BJ (cell line): ENCODE measurements around the gene RGS7. TPM values are rescaled to one million over a fixed set of nuclear protein-coding genes. Genes with fewer than 3 reads are reported as not detected.

ENCODE experiments used
- CTCF ChIA-PET: fragments of 350-600 bp; formaldehyde crosslinking; extraction: SDS; loops from one replicate; lab custom pipeline; 2021; ENCODE audit warnings: antibody characterized with exemption, inconsistent platforms; lab: Yijun Ruan, JAX
- POLR2A ChIA-PET: fragments of 300-600 bp; sonication (Branson Sonifier 250); formaldehyde crosslinking; extraction: SDS; loops from one replicate; lab custom pipeline; 2021; ENCODE audit warnings: antibody characterized with exemption; lab: Charles Lee
- DNase-seq: peaks from one replicate; pipeline ENCODE4 v3.0.0-alpha.2; 2011; ENCODE audit warnings: low read depth
- H3K27me3 ChIP-seq: 2 replicates; pipeline ENCODE4 v1.6.0; 2011; ENCODE audit warnings: low read length; ENCODE audit not compliant: control insufficient read depth, insufficient read depth
- H3K36me3 ChIP-seq: 2 replicates; pipeline ENCODE4 v1.5.1; 2011; ENCODE audit warnings: low read length; ENCODE audit not compliant: control insufficient read depth, insufficient read depth
- H3K4me3 ChIP-seq: 2 replicates; pipeline ENCODE4 v1.5.1; 2011; ENCODE audit warnings: low read depth, mild to moderate bottlenecking, control low read depth, low read length
- polyA plus RNA-seq: library from polyadenylated mRNA; depleted of rRNA; stranded (reverse); fragments of >200 nt; gene quantifications from 2 replicates; pipeline ENCODE4 v1.2.3, GENCODE V29; 2011
- TF ChIP-seq, protein P1 (sequence below): IDR thresholded peaks from 2 replicates; pipeline ENCODE4 v1.5.1; 2011; ENCODE audit warnings: low read depth, mild to moderate bottlenecking, control low read depth, inconsistent platforms, low read length, moderate library complexity; ENCODE audit not compliant: insufficient read depth

RGS7 gene
- polyA plus RNA-seq, 1 experiment, result 0.93 TPM

DNA sequence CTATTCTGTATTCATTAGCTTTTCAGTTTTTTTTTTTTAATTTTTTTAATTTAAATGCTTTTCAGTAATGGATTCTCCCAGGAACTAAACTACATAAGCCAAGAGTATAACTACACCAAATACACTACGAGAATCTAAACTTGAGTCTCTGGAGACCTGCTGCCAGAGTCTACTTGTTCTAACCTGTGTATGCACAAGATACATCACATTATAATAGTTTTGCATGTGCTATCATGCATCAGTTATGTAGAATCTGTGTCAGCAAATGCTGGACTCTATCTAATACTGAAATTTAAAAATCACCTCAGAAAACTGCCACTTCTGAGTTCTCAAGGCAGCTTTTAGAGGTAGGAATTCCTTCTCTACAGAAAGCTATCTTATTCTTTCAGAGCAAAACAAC lies 598.7 kb downstream of the RGS7 start:
- TF ChIP-seq, protein P1, sequence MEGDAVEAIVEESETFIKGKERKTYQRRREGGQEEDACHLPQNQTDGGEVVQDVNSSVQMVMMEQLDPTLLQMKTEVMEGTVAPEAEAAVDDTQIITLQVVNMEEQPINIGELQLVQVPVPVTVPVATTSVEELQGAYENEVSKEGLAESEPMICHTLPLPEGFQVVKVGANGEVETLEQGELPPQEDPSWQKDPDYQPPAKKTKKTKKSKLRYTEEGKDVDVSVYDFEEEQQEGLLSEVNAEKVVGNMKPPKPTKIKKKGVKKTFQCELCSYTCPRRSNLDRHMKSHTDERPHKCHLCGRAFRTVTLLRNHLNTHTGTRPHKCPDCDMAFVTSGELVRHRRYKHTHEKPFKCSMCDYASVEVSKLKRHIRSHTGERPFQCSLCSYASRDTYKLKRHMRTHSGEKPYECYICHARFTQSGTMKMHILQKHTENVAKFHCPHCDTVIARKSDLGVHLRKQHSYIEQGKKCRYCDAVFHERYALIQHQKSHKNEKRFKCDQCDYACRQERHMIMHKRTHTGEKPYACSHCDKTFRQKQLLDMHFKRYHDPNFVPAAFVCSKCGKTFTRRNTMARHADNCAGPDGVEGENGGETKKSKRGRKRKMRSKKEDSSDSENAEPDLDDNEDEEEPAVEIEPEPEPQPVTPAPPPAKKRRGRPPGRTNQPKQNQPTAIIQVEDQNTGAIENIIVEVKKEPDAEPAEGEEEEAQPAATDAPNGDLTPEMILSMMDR, result no peak
- DNase-seq, result no peak
- Histone ChIP-seq H3K4me3 (no peak overlapping the region), H3K36me3 (no peaks in the 10 kb centered on the region), H3K27me3 (no peaks in the 10 kb centered on the region)
- POLR2A ChIA-PET, result no interaction called here
- CTCF ChIA-PET, result no interaction called here

DNA sequence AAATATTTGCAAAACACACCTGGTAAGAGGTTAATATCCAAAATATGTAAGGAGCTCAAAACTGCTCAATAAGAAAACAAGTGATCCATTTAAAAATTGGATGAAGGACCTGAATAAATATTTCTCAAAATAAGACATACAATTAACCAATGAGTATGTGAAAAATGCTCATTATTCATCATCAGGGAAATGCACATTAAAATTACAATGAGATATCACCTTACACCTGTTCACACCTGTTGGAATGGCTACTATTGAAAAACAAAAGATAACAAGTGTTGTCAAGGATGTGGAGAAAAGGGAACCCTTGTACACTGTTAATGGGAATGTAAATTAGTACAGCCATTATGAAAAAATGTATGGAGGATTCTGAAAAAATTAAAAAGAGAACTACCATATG lies 609.1 kb downstream of the RGS7 start:
- Histone ChIP-seq H3K4me3 (no peak overlapping the region), H3K27me3 (no peaks in the 10 kb centered on the region), H3K36me3 (no peaks in the 10 kb centered on the region)
- TF ChIP-seq, protein P1, result no peak
- CTCF ChIA-PET, result no interaction called here
- no peak for DNase-seq
- POLR2A ChIA-PET, result no interaction called here

DNA sequence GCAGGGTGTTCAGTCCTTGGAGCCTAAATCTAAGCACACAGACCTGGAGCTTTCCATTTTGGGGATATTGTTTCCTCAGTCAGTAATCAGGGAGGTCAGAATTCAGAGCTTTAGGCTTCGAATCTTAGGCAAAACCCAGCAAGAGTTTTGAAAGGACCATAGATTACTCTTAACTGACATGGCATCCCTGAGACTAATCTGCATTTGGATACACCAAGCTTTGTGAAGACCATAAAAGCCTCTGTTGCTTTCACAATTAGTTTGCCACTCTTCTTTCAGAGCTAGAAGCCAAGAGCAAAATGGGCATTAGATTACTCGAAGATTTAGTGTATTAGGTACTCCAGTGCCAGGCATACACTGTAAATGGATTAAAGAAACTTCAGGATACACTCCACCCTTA lies 613.3 kb downstream of the RGS7 start:
- TF ChIP-seq, protein P1, result no peak
- Histone ChIP-seq H3K27me3 (no peaks in the 10 kb centered on the region), H3K4me3 (no peak overlapping the region), H3K36me3 (no peaks in the 10 kb centered on the region)
- ChIA-PET POLR2A (no interaction called here), CTCF (no interaction called here)
- no peak for DNase-seq

DNA sequence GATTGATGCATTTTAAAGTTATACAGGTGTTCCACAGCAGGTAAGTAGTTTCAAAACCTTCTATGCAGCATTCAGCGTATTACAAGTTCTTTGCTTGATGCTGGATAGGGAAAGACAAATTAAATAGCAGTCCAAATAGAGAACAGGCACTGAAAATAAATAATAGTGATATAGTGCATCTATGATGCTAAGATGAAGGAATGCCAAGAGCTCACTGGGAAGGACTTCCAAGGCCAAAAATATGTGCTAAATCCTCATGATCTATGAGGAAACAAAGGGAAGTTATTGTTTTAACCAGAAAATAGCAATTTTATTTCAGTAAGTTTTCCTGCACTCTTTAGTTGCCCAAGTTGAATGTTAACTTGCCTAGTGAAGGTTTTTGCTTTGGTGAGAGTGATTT lies 617.3 kb downstream of the RGS7 start:
- no peak for DNase-seq
- TF ChIP-seq, protein P1, result no peak
- no peaks in the 10 kb centered on the region for H3K36me3 ChIP-seq
- no peaks in the 10 kb centered on the region for H3K27me3 ChIP-seq
- ChIA-PET CTCF (no interaction called here), POLR2A (no interaction called here)
- H3K4me3 ChIP-seq, result no peak overlapping the region

DNA sequence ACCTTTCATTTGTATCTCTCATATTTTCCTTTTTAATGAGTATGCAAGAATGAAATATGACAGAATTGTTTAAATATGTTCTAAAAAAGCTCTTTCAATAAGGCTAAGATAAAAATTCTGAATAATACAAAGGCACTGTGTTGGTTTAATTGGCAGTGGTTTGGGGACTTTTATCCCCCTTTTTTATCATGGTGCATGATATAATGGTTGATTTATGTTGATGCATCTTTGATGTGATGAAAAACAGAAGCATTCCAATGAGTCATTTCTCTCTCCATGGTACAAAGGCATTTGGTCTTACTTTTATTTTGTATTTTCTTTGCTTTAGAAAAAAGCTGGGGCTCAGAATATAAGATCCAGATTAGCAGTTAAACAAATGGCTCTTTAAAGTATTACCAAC lies 617.9 kb downstream of the RGS7 start:
- no peak for DNase-seq
- CTCF ChIA-PET, result no interaction called here
- TF ChIP-seq, protein P1, result no peak
- Histone ChIP-seq H3K27me3 (no peaks in the 10 kb centered on the region), H3K36me3 (no peaks in the 10 kb centered on the region), H3K4me3 (no peak overlapping the region)
- POLR2A ChIA-PET, result no interaction called here
